Loucy (cell line): ENCODE measurements around the gene CHN1.

Experiments
- H2AFZ ChIP-seq: fragments of 200-600 bp; sonication (generic); 2 replicates; pipeline ENCODE4 v1.6.0; 2016; ENCODE audit warnings: antibody characterized with exemption, mild to moderate bottlenecking, low read length, moderate library complexity
- H3F3A ChIP-seq: fragments of 200-600 bp; 2 replicates; pipeline ENCODE4 v1.6.0; 2016; ENCODE audit warnings: antibody characterized with exemption, low read depth, mild to moderate bottlenecking
- H3K27me3 ChIP-seq: fragments of 200-600 bp; sonication (generic); 2 replicates; pipeline ENCODE4 v1.6.1; 2014; ENCODE audit warnings: low read length, mild to moderate bottlenecking; ENCODE audit not compliant: insufficient read depth, poor library complexity, severe bottlenecking
- H3K36me3 ChIP-seq: fragments of 200-600 bp; sonication (generic); 2 replicates; pipeline ENCODE4 v1.6.1; 2016; ENCODE audit warnings: low read length; ENCODE audit not compliant: insufficient read depth
- H3K4me1 ChIP-seq: fragments of 200-600 bp; sonication (generic); 2 replicates; pipeline ENCODE4 v1.5.1; 2014; ENCODE audit warnings: low read length, mild to moderate bottlenecking; ENCODE audit not compliant: insufficient read depth, poor library complexity, severe bottlenecking
- H3K4me2 ChIP-seq: fragments of 200-600 bp; sonication (generic); 2 replicates; pipeline ENCODE4 v1.6.0; 2014; ENCODE audit warnings: antibody characterized with exemption, low read length, low read depth, mild to moderate bottlenecking; ENCODE audit not compliant: poor library complexity, severe bottlenecking
- H3K4me3 ChIP-seq: fragments of 200-600 bp; sonication (generic); 2 replicates; pipeline ENCODE4 v1.5.1; 2014; ENCODE audit warnings: low read length, mild to moderate bottlenecking, mixed read lengths; ENCODE audit not compliant: poor library complexity, severe bottlenecking
- H3K79me2 ChIP-seq: fragments of 200-600 bp; sonication (generic); 2 replicates; pipeline ENCODE4 v1.6.1; 2014; ENCODE audit warnings: low read length; ENCODE audit not compliant: insufficient read depth
- H3K9ac ChIP-seq: fragments of 200-600 bp; sonication (generic); 2 replicates; pipeline ENCODE4 v1.6.0; 2014; ENCODE audit warnings: mild to moderate bottlenecking, low read depth, low read length, moderate library complexity; ENCODE audit not compliant: poor library complexity, severe bottlenecking
- H3K9me2 ChIP-seq: fragments of 200-600 bp; sonication (generic); replicated peaks from 2 replicates; pipeline ENCODE4 v1.6.1; 2016; ENCODE audit warnings: low read depth, low read length, mixed read lengths
- H3K9me3 ChIP-seq: fragments of 200-600 bp; sonication (generic); 2 replicates; pipeline ENCODE4 v1.6.1; 2014; ENCODE audit warnings: mild to moderate bottlenecking, antibody characterized with exemption, low read length, low read depth; ENCODE audit not compliant: insufficient read depth
- H4K20me1 ChIP-seq: fragments of 200-600 bp; sonication (generic); 2 replicates; pipeline ENCODE4 v1.6.0; 2014; ENCODE audit warnings: antibody characterized with exemption, low read length, mild to moderate bottlenecking; ENCODE audit not compliant: insufficient read depth, poor library complexity, severe bottlenecking
- EZH2phosphoT487 ChIP-seq: fragments of 200-600 bp; IDR thresholded peaks from 2 replicates; pipeline ENCODE4 v1.6.1; 2018; ENCODE audit warnings: antibody characterized with exemption, mild to moderate bottlenecking, moderate library complexity, borderline replicate concordance
- TF ChIP-seq, protein P1 (sequence below): fragments of 200-600 bp; sonication (generic); conservative IDR thresholded peaks from 2 replicates; pipeline ENCODE4 v1.5.1; 2014; ENCODE audit warnings: mild to moderate bottlenecking, antibody characterized with exemption, low read length

CHN1 gene

DNA sequence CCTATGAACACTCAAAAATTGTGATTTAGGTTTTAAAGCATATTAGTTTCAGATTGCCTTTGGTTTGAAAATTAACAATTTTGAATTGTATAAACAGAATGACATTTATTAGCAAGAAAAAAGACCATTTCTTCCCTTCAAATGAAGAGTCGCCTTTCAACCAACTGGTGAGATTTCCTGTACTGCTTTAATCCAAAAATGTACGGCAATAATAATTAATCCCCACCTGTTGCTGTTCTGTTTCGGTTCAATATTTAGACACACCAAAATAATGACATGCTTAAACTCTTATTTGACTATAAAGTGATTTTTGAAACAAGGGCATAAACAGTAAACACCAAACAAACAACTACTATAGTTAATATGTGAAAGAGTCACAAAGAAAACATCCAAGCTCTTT, 39.6 kb downstream of the CHN1 start:
- H2AFZ ChIP-seq = no peak overlapping the region; the same call in 1 of the 2 replicates
- no peak overlapping the region for H3K9ac ChIP-seq

DNA sequence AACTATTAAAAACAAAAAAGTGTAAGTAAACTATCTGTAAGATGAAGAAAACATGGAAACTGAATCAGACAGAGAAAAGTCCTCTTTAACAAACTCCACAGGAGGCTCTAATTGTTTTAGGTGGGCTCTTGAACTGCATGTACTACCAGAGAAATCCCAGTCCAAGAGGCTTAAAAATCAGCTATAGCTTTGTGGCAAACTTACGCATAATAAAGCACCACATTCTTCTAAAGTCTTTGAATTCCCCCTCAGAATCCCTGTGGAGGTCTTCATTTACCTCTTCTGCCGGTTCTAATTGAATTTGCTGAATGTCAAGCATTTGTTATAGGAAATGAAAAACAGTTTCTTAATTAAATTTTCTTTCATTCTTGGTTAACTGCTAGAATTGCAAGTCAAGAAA, 40.8 kb downstream of the CHN1 start:
- Histone ChIP-seq H3K9me3 (no peaks in the 10 kb centered on the region), H3K4me2 (no peak overlapping the region), H2AFZ (no peak overlapping the region), H4K20me1 (no peaks in the 10 kb centered on the region), H3K4me3 (no peak overlapping the region), H3K9me2 (no peaks in the 10 kb centered on the region), H3K36me3 (no peaks in the 10 kb centered on the region), H3K4me1 (peaks cover 7% of the 10 kb centered on the region), H3K79me2 (no peaks in the 10 kb centered on the region), H3K9ac (no peak overlapping the region), H3K27me3 (no peaks in the 10 kb centered on the region), H3F3A (no peaks in the 10 kb centered on the region)
- TF ChIP-seq EZH2phosphoT487 = no peak
- TF ChIP-seq, protein P1, sequence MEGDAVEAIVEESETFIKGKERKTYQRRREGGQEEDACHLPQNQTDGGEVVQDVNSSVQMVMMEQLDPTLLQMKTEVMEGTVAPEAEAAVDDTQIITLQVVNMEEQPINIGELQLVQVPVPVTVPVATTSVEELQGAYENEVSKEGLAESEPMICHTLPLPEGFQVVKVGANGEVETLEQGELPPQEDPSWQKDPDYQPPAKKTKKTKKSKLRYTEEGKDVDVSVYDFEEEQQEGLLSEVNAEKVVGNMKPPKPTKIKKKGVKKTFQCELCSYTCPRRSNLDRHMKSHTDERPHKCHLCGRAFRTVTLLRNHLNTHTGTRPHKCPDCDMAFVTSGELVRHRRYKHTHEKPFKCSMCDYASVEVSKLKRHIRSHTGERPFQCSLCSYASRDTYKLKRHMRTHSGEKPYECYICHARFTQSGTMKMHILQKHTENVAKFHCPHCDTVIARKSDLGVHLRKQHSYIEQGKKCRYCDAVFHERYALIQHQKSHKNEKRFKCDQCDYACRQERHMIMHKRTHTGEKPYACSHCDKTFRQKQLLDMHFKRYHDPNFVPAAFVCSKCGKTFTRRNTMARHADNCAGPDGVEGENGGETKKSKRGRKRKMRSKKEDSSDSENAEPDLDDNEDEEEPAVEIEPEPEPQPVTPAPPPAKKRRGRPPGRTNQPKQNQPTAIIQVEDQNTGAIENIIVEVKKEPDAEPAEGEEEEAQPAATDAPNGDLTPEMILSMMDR = no peak

More for the DNA sequence above, 39.6 kb downstream of the CHN1 start:
- no peaks in the 10 kb centered on the region for H3K27me3 ChIP-seq
- no peaks in the 10 kb centered on the region for H3K36me3 ChIP-seq
- no peaks in the 10 kb centered on the region for H3K79me2 ChIP-seq
- no peak overlapping the region for H3K4me2 ChIP-seq
- H3K9me3 ChIP-seq = no peaks in the 10 kb centered on the region
- TF ChIP-seq, protein P1 = no peak
- TF ChIP-seq EZH2phosphoT487 = no peak
- peaks cover 7% of the 10 kb centered on the region for H3K4me1 ChIP-seq
- H4K20me1 ChIP-seq = no peaks in the 10 kb centered on the region
- no peaks in the 10 kb centered on the region for H3K9me2 ChIP-seq
- H3F3A ChIP-seq = no peaks in the 10 kb centered on the region
- H3K4me3 ChIP-seq = no peak overlapping the region

DNA sequence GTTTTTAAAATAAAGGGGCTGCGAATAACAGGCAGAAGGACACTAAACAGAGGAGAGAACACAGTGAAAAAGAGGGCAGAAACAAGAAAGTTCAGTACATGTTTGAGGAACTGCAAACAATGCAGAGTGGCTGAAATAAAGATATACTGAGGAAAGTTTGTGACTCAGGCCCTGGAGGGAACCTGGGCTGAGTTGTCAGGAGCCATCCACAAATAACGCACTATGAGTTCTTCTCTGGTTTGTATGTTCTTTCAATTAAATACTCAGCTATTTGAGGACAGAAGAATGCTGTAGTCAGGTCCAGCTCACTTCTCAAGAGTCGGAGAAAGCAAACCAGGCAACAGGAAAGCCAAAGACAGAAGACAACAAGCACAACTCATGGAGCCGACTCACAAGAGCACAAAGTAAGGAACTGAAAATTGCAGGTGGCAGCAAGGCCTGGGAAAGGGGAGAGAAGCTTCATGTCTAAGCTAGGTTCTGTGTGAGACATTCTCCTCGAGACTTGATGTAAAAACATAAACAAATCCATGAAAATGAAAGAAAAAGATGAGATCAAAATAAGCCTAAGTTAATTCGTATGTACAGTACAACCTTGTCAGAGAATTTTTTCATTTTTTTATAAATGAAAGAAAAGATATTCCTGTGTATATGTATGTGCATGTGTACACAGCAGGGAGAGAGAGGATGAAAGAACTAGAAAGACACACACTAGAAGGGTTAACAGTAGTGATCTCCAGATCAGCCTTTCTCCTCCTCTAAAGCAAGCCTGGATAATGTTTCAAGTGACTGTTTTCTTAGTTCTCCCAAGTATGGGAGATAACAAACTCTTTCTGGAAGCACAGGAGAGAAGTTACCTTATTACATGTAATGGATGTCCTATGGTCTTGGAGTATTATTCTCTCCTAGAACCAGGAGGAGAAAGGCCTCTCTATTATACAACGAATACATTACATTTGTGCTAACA, 41.5 kb downstream of the CHN1 start:
- H2AFZ ChIP-seq = 0 out of 2 replicates have a peak overlapping the region, but pooled peaks have one; percentile 14
- H3K9me2 ChIP-seq = no peaks in the 10 kb centered on the region
- H3K9me3 ChIP-seq = no peaks in the 10 kb centered on the region
- peaks cover 4% of the 10 kb centered on the region for H3K4me1 ChIP-seq
- no peak overlapping the region for H3K4me3 ChIP-seq
- H3K36me3 ChIP-seq = no peaks in the 10 kb centered on the region
- no peak for TF ChIP-seq EZH2phosphoT487
- TF ChIP-seq, protein P1 = no peak
- H3K9ac ChIP-seq = no peak overlapping the region
- no peaks in the 10 kb centered on the region for H3F3A ChIP-seq
- H4K20me1 ChIP-seq = no peaks in the 10 kb centered on the region
- H3K79me2 ChIP-seq = no peaks in the 10 kb centered on the region
- H3K4me2 ChIP-seq = no peak overlapping the region
- H3K27me3 ChIP-seq = no peaks in the 10 kb centered on the region
